MCF 10A (cell line): ENCODE measurements around the gene LRIT3. TPM values are rescaled to one million over a fixed set of nuclear protein-coding genes. Genes with fewer than 3 reads are reported as not detected.

Experiments
- BruUV-seq: library from RNA; stranded (reverse); fragments of 400-500 nt; replicated peaks from 2 replicates; lab custom pipeline; 2021; lab: Mats Ljungman, UMichigan
- CTCF ChIA-PET: fragments of 300-600 bp; sonication (Branson Sonifier 250); formaldehyde crosslinking; extraction: SDS; loops from one replicate; lab custom pipeline; 2021; ENCODE audit warnings: antibody characterized with exemption, inconsistent platforms; lab: Yijun Ruan, JAX
- POLR2A ChIA-PET: fragments of 300-600, 350-650 bp; sonication (Branson Sonifier 250); formaldehyde crosslinking; extraction: SDS; loops from one replicate; lab custom pipeline; 2020; ENCODE audit warnings: antibody characterized with exemption, inconsistent platforms; lab: Yijun Ruan, JAX
- DNase-seq: peaks from one replicate; pipeline ENCODE4 v3.0.0-alpha.2; 2018; ENCODE audit not compliant: unreplicated experiment
- H3K27ac Mint-ChIP-seq: one replicate; pipeline ENCODE4 v1.8.0; 2022; ENCODE audit warnings: mild to moderate bottlenecking, low read depth, mixed read lengths; ENCODE audit not compliant: unreplicated experiment
- H3K27me3 Mint-ChIP-seq: one replicate; pipeline ENCODE4 v1.8.0; 2022; ENCODE audit warnings: mixed read lengths; ENCODE audit not compliant: insufficient read depth, unreplicated experiment
- H3K36me3 Mint-ChIP-seq: one replicate; pipeline ENCODE4 v1.8.0; 2022; ENCODE audit warnings: mild to moderate bottlenecking, moderate library complexity, mixed read lengths; ENCODE audit not compliant: insufficient read depth, unreplicated experiment
- H3K4me1 Mint-ChIP-seq: one replicate; pipeline ENCODE4 v1.8.0; 2022; ENCODE audit warnings: mixed read lengths; ENCODE audit not compliant: insufficient read depth, unreplicated experiment
- H3K4me3 Mint-ChIP-seq: one replicate; pipeline ENCODE4 v1.8.0; 2022; ENCODE audit warnings: mild to moderate bottlenecking, moderate library complexity, mixed read lengths; ENCODE audit not compliant: unreplicated experiment
- H3K9me3 Mint-ChIP-seq: one replicate; pipeline ENCODE4 v1.8.0; 2022; ENCODE audit warnings: mixed read lengths; ENCODE audit not compliant: unreplicated experiment
- CTCF ChIP-seq: fragments of 200-600 bp; IDR thresholded peaks from one replicate; pipeline ENCODE4 v1.8.0; 2022; ENCODE audit warnings: antibody characterized with exemption, mild to moderate bottlenecking; ENCODE audit not compliant: unreplicated experiment
- intact Hi-C: fragments of 100-400 bp; cut with micrococcal nuclease; formaldehyde crosslinking; loops from 2 replicates; pipeline ENCODE4 v1.14.1; 2022
- total RNA-seq: library from RNA; stranded (reverse); gene quantifications from 2 replicates; pipeline ENCODE4 v1.2.3, GENCODE V29; 2022

Gene LRIT3
- total RNA-seq, 1 experiment from 2014 or later: 0.35 TPM

- Mint-ChIP-seq H3K4me3 (no peak overlapping the region), H3K9me3 (peaks cover 7% of the 10 kb centered on the region), H3K4me1 (no peaks in the 10 kb centered on the region), H3K27me3 (no peaks in the 10 kb centered on the region), H3K36me3 (no peaks in the 10 kb centered on the region), H3K27ac (no peak overlapping the region)
- ChIA-PET POLR2A (no interaction called here), CTCF (interaction anchor here (0.7 kb wide), 1 partner anchor 1276 kb away, joined by 3 read pairs; no protein-coding TSS in a partner anchor)
- no peak for DNase-seq
- TF ChIP-seq CTCF: no peak
- BruUV-seq: no TSS peak
- intact Hi-C loops: no loop called here
Measured at GRCh38 chr4:109861271-109861670, 13.4 kb downstream of the LRIT3 start.

GRCh38 chr4:109861916-109862511 is 14.1 kb downstream of the LRIT3 start:
- DNase-seq: no peak
- no peak overlapping the region for H3K27ac Mint-ChIP-seq
- intact Hi-C loops: no loop called here
- POLR2A ChIA-PET: no interaction called here
- peaks cover 7% of the 10 kb centered on the region for H3K9me3 Mint-ChIP-seq
- CTCF ChIA-PET: no interaction called here
- no peaks in the 10 kb centered on the region for H3K4me1 Mint-ChIP-seq
- BruUV-seq: no TSS peak
- no peaks in the 10 kb centered on the region for H3K36me3 Mint-ChIP-seq
- H3K27me3 Mint-ChIP-seq: no peaks in the 10 kb centered on the region
- no peak overlapping the region for H3K4me3 Mint-ChIP-seq
- no peak for TF ChIP-seq CTCF

GRCh38 chr4:109864134-109864533 is 16.2 kb downstream of the LRIT3 start:
- intact Hi-C loops: no loop called here
- BruUV-seq: no TSS peak
- H3K9me3 Mint-ChIP-seq: no peaks in the 10 kb centered on the region
- no peak for DNase-seq
- ChIA-PET CTCF (interaction anchor here (0.6 to 1.0 kb wide), 2 partner anchors 43 to 144 kb away, joined by 3 to 4 read pairs; no protein-coding TSS in a partner anchor), POLR2A (no interaction called here)
- no peak for TF ChIP-seq CTCF
- no peak overlapping the region for H3K27ac Mint-ChIP-seq
- H3K36me3 Mint-ChIP-seq: no peaks in the 10 kb centered on the region
- H3K27me3 Mint-ChIP-seq: no peaks in the 10 kb centered on the region
- no peak overlapping the region for H3K4me3 Mint-ChIP-seq
- no peaks in the 10 kb centered on the region for H3K4me1 Mint-ChIP-seq

- Mint-ChIP-seq H3K27ac (no peak overlapping the region), H3K4me1 (no peaks in the 10 kb centered on the region), H3K27me3 (no peaks in the 10 kb centered on the region), H3K4me3 (no peak overlapping the region), H3K9me3 (no peaks in the 10 kb centered on the region), H3K36me3 (no peaks in the 10 kb centered on the region)
- ChIA-PET CTCF (no interaction called here), POLR2A (interaction anchor here (0.8 kb wide), 1 partner anchor 12 kb away, joined by 4 read pairs; no protein-coding TSS in a partner anchor)
- DNase-seq: no peak
- intact Hi-C loops: no loop called here
- TF ChIP-seq CTCF: no peak
- no TSS peak for BruUV-seq
Measured at GRCh38 chr4:109870061-109870460, 22.2 kb downstream of the LRIT3 start.
